ENCODE data around the gene HS3ST5.

DNA sequence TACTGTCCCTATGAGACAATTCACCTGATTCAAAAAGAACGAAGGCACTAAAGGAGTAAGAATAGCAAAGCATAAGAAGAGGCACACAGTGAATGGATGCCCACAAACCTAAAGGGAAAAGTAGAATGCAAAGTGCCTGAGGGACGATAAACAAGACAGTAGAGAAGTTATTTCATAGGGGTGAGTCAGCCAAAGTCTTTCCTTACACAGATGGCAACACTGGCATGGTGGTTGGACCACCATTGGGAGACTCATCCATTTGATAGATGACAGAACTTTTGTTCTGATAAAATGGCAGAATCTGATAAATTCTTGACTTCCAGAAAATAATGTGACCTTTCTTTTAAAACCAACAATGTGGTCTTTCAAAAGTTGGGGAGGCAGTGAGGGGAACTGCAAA is 223.8 kb downstream of the HS3ST5 start:
- TF ChIP-seq, protein P1, sequence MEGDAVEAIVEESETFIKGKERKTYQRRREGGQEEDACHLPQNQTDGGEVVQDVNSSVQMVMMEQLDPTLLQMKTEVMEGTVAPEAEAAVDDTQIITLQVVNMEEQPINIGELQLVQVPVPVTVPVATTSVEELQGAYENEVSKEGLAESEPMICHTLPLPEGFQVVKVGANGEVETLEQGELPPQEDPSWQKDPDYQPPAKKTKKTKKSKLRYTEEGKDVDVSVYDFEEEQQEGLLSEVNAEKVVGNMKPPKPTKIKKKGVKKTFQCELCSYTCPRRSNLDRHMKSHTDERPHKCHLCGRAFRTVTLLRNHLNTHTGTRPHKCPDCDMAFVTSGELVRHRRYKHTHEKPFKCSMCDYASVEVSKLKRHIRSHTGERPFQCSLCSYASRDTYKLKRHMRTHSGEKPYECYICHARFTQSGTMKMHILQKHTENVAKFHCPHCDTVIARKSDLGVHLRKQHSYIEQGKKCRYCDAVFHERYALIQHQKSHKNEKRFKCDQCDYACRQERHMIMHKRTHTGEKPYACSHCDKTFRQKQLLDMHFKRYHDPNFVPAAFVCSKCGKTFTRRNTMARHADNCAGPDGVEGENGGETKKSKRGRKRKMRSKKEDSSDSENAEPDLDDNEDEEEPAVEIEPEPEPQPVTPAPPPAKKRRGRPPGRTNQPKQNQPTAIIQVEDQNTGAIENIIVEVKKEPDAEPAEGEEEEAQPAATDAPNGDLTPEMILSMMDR (IDR thresholded peaks at IDR 0.05): no peak
- TF ChIP-seq POLR2A (IDR thresholded peaks at IDR 0.05): no peak
